Activated T-cell treated with anti-CD3 and anti-CD28 coated beads, Interleukin-2, amount 50 U/mL, for 72 hours (primary cell): ENCODE measurements around the gene TCF20. TPM values are rescaled to one million over a fixed set of nuclear protein-coding genes. Genes with fewer than 3 reads are reported as not detected.

Experiments used
- ATAC-seq, 2 donors: fragments of 150-1000 bp; cut with Tn5 transposase; replicated peaks in 1 of 2; 2 replicates each; pipeline ENCODE4 v1.10.0; 2021; ENCODE audit warnings: moderate library complexity in 2 of 2, mild to moderate bottlenecking in 1 of 2
- DNase-seq, 2 donors: peaks; one replicate each; pipeline ENCODE4 v3.0.0; 2021 to 2022; ENCODE audit warnings: mixed read lengths in 1 of 2
- H3K27ac Mint-ChIP-seq: one replicate; pipeline ENCODE4 v1.8.0; 2022; ENCODE audit warnings: mild to moderate bottlenecking, moderate library complexity, mixed read lengths
- H3K27me3 Mint-ChIP-seq: one replicate; pipeline ENCODE4 v1.8.0; 2022; ENCODE audit warnings: low read depth, mixed read lengths
- H3K36me3 Mint-ChIP-seq, 2 donors: one replicate each; pipeline ENCODE4 v1.8.0; 2022; ENCODE audit warnings: mixed read lengths in 2 of 2, mild to moderate bottlenecking in 1 of 2; ENCODE audit not compliant: insufficient read depth in 2 of 2
- H3K4me1 Mint-ChIP-seq: one replicate; pipeline ENCODE4 v1.8.0; 2022; ENCODE audit warnings: low read depth, mixed read lengths
- H3K4me3 Mint-ChIP-seq, 2 donors: one replicate each; pipeline ENCODE4 v1.8.0; 2022; ENCODE audit warnings: mild to moderate bottlenecking in 2 of 2, mixed read lengths in 2 of 2, moderate library complexity in 2 of 2
- H3K9me3 Mint-ChIP-seq, 2 donors: one replicate each; pipeline ENCODE4 v1.8.0; 2022; ENCODE audit warnings: mixed read lengths in 2 of 2
- total RNA-seq, 2 donors: library from RNA; stranded (reverse); gene quantifications; one replicate each; pipeline ENCODE4 v1.2.3, GENCODE V29; 2022

The TCF20 gene
- total RNA-seq, 2 donors from 2014 or later, result 64.0 to 82.8 TPM

GRCh38 chr22:42272431-42272999 lies 2.1 kb upstream of the TCF20 start:
- no peak overlapping the region for H3K4me3 Mint-ChIP-seq
- H3K4me1 Mint-ChIP-seq, result peaks cover 22% of the 10 kb centered on the region
- H3K9me3 Mint-ChIP-seq, result no peaks in the 10 kb centered on the region
- DNase-seq (no peak), ATAC-seq (no peak)
- no peak overlapping the region for H3K27ac Mint-ChIP-seq
- H3K36me3 Mint-ChIP-seq, result peaks cover 3 to 6% of the 10 kb centered on the region in 2 donors
- H3K27me3 Mint-ChIP-seq, result no peaks in the 10 kb centered on the region

DNA sequence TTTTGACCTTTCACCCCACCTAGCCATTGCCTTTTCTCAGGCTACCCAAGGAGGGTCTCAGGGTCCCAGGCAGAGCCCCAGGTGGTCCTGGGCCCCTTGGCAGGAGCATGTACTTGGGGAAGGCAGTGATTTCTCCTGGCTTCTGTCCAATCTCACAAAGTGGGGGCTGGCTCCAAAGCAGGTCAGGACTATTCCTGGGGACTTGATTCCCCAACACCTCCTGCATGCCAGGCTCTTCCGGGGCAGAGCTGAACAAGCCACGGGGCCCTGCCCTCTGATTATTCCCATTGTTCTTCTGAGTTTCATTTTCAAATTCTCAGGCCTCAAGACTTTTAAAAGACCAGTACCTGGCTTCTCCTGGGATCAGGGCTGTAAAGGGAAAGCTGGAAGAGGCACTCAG lies 1.5 kb upstream of the TCF20 start:
- Mint-ChIP-seq H3K27me3 (no peaks in the 10 kb centered on the region), H3K9me3 (no peaks in the 10 kb centered on the region), H3K27ac (no peak overlapping the region), H3K36me3 (peaks cover 3 to 6% of the 10 kb centered on the region in 2 donors), H3K4me1 (peaks cover 28% of the 10 kb centered on the region), H3K4me3 (peak overlapping the region; percentile 56 to 64)
- DNase-seq (no peak), ATAC-seq (no peak)

- Mint-ChIP-seq H3K4me1 (peaks cover 34% of the 10 kb centered on the region), H3K27ac (no peak overlapping the region), H3K27me3 (no peaks in the 10 kb centered on the region), H3K9me3 (no peaks in the 10 kb centered on the region), H3K36me3 (peaks cover 3 to 6% of the 10 kb centered on the region in 2 donors), H3K4me3 (peak overlapping the region; percentile 56 to 64)
- no peak for DNase-seq
- ATAC-seq, result no peak
Measured at GRCh38 chr22:42271191-42271813, 849 bp upstream of the TCF20 start.

DNA sequence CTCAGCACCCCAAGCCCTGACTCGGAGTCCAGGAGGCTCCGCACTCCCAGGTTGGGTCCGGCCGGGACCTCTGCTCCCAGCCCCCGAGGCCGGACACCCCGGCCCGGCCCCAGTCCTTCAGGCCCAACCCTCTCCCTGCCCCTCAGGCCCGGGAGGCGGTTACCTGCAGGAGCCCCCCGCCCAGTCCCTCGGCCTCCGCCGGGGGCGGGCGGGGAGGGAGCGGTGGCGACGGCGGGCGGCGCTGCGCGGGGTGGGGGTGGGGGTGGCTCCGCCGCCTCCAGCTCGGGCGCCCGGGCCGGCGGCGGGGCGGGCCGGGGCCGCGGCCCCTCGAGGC lies 310 bp downstream of the TCF20 start:
- H3K27me3 Mint-ChIP-seq, result no peaks in the 10 kb centered on the region
- ATAC-seq, result peak; percentile 52 to 60
- H3K27ac Mint-ChIP-seq, result no peak overlapping the region
- no peaks in the 10 kb centered on the region for H3K9me3 Mint-ChIP-seq
- peak overlapping the region; percentile 94 to 98 for H3K4me3 Mint-ChIP-seq
- peaks cover 3 to 11% of the 10 kb centered on the region in 2 donors for H3K36me3 Mint-ChIP-seq
- peak in 1 of 2 donors; percentile 31 for DNase-seq
- peaks cover 45% of the 10 kb centered on the region for H3K4me1 Mint-ChIP-seq

GRCh38 chr22:42269432-42270175 lies 849 bp downstream of the TCF20 start:
- ATAC-seq, result peak; percentile 78 to 82
- peaks cover 51% of the 10 kb centered on the region for H3K4me1 Mint-ChIP-seq
- H3K4me3 Mint-ChIP-seq, result peak overlapping the region; percentile 94 to 98
- DNase-seq, result peak; percentile 81 to 85
- peaks cover 3 to 11% of the 10 kb centered on the region in 2 donors for H3K36me3 Mint-ChIP-seq
- peak overlapping the region; percentile 96 for H3K27ac Mint-ChIP-seq
- H3K27me3 Mint-ChIP-seq, result no peaks in the 10 kb centered on the region
- H3K9me3 Mint-ChIP-seq, result no peaks in the 10 kb centered on the region

DNA sequence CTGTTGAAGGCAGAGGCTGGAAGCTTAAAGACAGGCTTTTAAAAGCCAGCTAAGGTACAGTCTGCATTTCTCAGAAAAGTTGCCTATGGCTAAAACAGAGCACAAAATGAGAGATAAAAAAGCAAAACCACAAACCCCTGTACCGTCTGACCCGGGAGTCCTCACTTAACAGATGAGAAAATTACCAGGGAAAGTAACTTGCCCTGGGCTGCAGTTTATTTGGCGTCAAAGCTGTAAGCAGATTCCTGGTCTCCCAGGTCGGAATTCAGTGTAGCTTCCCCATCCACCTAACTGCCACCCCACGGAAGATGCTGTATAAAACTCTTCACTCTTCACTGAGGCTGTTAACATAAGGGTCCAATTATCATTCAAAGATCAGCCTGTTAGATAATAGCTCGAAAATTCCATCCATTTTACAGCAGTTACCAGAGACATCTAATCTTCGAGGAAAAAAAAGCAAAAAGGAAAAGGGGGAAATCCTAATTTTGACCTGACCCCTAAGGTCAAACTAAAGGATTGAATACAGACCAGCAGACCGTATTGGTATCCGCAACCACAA lies 1.5 kb downstream of the TCF20 start:
- H3K27me3 Mint-ChIP-seq, result no peaks in the 10 kb centered on the region
- H3K27ac Mint-ChIP-seq, result peak overlapping the region; percentile 96
- DNase-seq, result no peak
- ATAC-seq, result no peak
- H3K9me3 Mint-ChIP-seq, result no peaks in the 10 kb centered on the region
- peak overlapping the region; percentile 94 to 98 for H3K4me3 Mint-ChIP-seq
- peaks cover 3 to 11% of the 10 kb centered on the region in 2 donors for H3K36me3 Mint-ChIP-seq
- H3K4me1 Mint-ChIP-seq, result peaks cover 57% of the 10 kb centered on the region

DNA sequence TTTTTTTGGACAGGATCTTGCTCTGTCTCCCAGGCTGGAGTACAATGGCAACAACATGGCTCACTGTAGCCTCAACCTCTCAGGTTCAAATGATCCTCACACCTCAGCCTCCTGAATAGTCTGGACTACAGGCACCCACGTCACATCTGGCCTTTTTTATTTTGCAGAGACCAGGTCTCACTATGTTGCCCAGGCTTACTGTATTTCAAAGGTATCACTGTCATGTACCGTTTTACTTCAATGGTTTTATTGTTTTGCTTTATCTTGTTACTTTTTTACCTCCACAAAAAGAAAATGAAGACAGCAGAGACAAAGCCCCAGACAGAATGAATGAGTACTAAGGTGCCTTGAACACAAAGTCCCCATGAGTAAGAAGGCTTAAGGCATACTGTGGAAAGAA lies 5.1 kb downstream of the TCF20 start:
- peaks cover 3 to 11% of the 10 kb centered on the region in 2 donors for H3K36me3 Mint-ChIP-seq
- peak overlapping the region in 1 of 2 donors; percentile 7 for H3K4me3 Mint-ChIP-seq
- DNase-seq (no peak), ATAC-seq (no peak)
- H3K27ac Mint-ChIP-seq, result peak overlapping the region; percentile 18
- no peaks in the 10 kb centered on the region for H3K27me3 Mint-ChIP-seq
- no peaks in the 10 kb centered on the region for H3K9me3 Mint-ChIP-seq
- H3K4me1 Mint-ChIP-seq, result peaks cover 81% of the 10 kb centered on the region

GRCh38 chr22:42263944-42264343 lies 6.5 kb downstream of the TCF20 start:
- no peak for DNase-seq
- Mint-ChIP-seq H3K27me3 (no peaks in the 10 kb centered on the region), H3K36me3 (peaks cover 0 to 5% of the 10 kb centered on the region in 2 donors), H3K9me3 (no peaks in the 10 kb centered on the region), H3K27ac (no peak overlapping the region), H3K4me3 (no peak overlapping the region), H3K4me1 (peaks cover 91% of the 10 kb centered on the region)
- ATAC-seq, result no peak

- no peaks in the 10 kb centered on the region for H3K9me3 Mint-ChIP-seq
- H3K4me3 Mint-ChIP-seq, result no peak overlapping the region
- ATAC-seq, result no peak
Measured at GRCh38 chr22:42262964-42263363, 7.5 kb downstream of the TCF20 start.

GRCh38 chr22:42261296-42261695 lies 9.2 kb downstream of the TCF20 start:
- no peak overlapping the region for H3K4me3 Mint-ChIP-seq
- H3K9me3 Mint-ChIP-seq, result no peaks in the 10 kb centered on the region
- H3K36me3 Mint-ChIP-seq, result peaks cover 0 to 5% of the 10 kb centered on the region in 2 donors
- ATAC-seq (no peak), DNase-seq (no peak)
- H3K4me1 Mint-ChIP-seq, result peaks cover 88% of the 10 kb centered on the region
- no peaks in the 10 kb centered on the region for H3K27me3 Mint-ChIP-seq
- peak overlapping the region; percentile 41 for H3K27ac Mint-ChIP-seq

More at GRCh38 chr22:42262964-42263363, 7.5 kb downstream of the TCF20 start:
- H3K4me1 Mint-ChIP-seq, result peaks cover 91% of the 10 kb centered on the region
- no peak overlapping the region for H3K27ac Mint-ChIP-seq
- no peak for DNase-seq
- peaks cover 0 to 5% of the 10 kb centered on the region in 2 donors for H3K36me3 Mint-ChIP-seq
- no peaks in the 10 kb centered on the region for H3K27me3 Mint-ChIP-seq

- peaks cover 65% of the 10 kb centered on the region for H3K4me1 Mint-ChIP-seq
- ATAC-seq (no peak), DNase-seq (no peak)
- H3K27ac Mint-ChIP-seq, result peak overlapping the region; percentile 19
- H3K27me3 Mint-ChIP-seq, result no peaks in the 10 kb centered on the region
- no peaks in the 10 kb centered on the region for H3K36me3 Mint-ChIP-seq
- no peak overlapping the region for H3K4me3 Mint-ChIP-seq
- no peaks in the 10 kb centered on the region for H3K9me3 Mint-ChIP-seq
Measured at GRCh38 chr22:42258126-42258525, 12.3 kb downstream of the TCF20 start.

DNA sequence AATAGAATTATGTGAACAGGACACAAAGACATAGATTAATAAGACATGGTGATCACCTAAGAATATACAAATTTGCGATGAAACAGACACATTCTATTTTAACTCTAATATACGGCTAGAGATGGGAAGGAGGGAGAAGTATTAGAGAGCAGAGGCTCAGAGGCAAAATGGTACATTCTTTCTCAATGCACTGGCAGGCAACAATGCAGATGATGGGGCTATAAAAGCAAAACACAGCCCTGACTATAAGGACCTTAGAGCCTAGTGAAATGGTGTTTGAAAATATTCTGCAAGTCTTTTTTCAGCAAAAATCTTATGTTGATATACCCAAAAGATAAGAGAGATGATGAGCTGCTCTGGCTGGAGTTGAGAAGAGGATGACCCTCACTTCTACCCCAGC lies 13.1 kb downstream of the TCF20 start:
- Mint-ChIP-seq H3K36me3 (no peaks in the 10 kb centered on the region), H3K4me1 (peaks cover 60% of the 10 kb centered on the region), H3K27me3 (no peaks in the 10 kb centered on the region), H3K9me3 (no peaks in the 10 kb centered on the region), H3K27ac (peak overlapping the region; percentile 25), H3K4me3 (no peak overlapping the region)
- ATAC-seq (no peak), DNase-seq (no peak)

DNA sequence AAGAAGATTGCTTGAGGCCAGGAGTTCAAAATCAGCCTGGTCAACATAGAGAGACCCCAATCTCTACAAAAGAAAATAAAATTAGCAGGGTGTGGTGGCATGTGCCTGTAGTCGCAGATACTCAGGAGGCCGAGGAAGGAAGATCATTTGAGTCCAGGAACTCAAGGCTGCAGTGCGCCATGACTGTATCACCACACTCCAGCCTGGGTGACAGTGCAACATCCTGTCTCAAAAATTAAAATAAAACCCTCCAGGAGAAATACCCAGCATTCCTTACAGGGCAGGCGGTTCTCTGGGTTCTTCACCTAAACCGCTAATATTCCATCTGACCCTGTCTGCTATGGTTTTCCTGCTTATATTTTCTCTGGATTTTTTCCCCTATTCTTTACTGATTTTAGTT lies 13.5 kb downstream of the TCF20 start:
- no peak for DNase-seq
- Mint-ChIP-seq H3K27ac (peak overlapping the region; percentile 39), H3K9me3 (no peaks in the 10 kb centered on the region), H3K27me3 (no peaks in the 10 kb centered on the region), H3K36me3 (no peaks in the 10 kb centered on the region), H3K4me3 (no peak overlapping the region), H3K4me1 (peaks cover 60% of the 10 kb centered on the region)
- ATAC-seq, result no peak
